GM19455 (cell line): ENCODE measurements around the gene CRMP1.

ENCODE experiments used
- ATAC-seq: cut with Tn5 transposase; IDR thresholded peaks from one replicate; pipeline ENCODE4 v1.9.1; 2021; ENCODE audit not compliant: unreplicated experiment

Gene CRMP1

DNA sequence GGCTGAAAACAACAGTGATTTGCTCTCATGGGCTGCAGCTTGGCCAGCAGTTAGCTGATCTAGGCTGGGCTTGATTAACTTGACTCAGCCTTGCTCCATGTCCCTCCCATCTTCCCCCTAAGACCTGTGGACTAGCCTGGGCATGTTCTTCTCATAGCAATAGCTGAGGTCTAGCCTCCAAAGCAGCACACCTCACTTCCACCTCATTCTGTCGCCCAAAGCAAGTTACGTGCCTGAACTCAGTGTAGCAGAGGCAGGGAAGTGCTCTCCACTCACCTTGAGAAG is 119.7 kb downstream of the CRMP1 start:
- no peak for ATAC-seq

DNA sequence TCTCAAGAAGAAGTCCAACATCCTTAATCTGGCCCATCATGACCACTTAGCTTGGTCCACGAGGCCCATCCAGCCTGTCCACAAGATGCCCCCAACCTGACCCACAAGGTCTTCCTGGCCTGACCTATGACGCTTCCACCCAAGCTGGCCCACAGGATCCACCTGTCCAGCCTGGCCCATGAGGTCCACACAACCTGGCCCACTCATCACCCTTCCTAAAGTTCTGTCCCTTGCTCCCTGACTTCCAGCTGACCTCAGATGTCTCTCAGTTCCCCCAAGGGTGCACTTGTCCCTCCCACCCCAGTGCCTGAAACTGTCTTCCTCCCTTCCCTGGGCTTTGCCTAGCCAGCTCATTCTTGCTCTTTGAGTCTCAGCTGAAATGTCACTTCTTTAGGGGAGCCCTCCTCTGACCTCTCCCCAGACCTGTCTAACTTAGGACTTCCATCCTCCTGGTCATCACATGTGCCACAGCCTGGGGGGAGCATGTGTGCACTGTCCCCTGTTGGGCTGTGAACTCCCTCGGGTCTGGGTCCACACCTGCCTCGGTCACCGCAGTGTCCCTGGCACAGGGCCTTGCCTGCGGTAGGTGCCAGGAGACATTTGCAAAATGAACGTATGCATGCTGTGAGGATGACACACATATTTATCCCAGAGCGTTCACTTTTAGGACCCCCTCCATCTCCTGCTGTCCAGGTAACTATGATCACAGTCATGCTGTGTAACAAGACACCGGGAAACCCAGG is 120.2 kb downstream of the CRMP1 start:
- ATAC-seq = no peak
